Measurements from ENCODE around the gene HOXC6. TPM values are rescaled to one million over a fixed set of nuclear protein-coding genes. Genes with fewer than 3 reads are reported as not detected.

Gene HOXC6
- total and polyA plus RNA-seq, 2 of the 13 experiments (the other 11 are each of a cell fraction or from before 2014, with no cell fraction given) = not detected

DNA sequence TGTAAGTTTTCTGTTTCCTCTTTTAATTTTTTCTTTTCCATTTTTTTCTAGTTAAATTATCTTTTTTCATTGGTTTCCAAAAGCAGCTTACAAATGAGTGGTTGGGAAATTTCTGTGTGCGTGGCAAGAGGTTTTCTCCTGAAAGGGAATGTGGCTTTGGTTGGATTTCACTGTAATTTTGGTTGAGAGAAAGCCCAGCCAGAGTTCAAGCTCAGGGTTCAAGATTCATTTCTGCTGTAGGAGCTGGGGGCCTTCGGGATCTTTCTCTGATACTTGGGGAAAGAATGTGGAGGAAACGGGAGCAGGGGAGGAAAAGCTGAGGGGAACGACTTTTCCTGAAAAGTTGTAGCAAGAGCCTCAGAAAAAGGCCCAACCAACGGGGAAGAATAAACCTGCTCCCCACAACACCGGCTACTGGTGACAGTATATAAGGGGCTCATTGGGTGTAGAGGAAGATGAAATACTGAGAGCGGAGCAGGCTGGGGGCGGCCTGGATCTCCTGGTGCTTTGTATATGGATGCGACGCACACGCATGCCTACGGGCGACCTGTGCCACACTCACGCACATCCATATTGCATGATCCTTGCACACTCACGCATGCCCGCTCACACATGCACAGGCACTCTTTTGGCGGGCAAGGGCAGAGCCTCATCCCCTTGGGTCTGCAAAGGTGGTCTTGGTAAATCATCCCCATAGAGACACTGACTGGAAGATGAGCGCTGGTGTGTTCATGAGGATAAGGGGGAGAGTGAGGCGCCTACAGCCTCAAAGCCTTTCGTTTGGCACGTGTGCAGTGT lies 41.4 kb upstream of the HOXC6 start:
- peaks cover 8 to 42% of the 10 kb centered on the region in 2 experiments for H3K27me3 ChIP-seq (ENCODE audit: control insufficient read depth in 1 of 2, insufficient read depth in 2 of 2, low read length in 2 of 2)
- H3K9ac ChIP-seq (ENCODE audit: insufficient read depth, low read depth, low read length) = no peak overlapping the region
- FAIRE-seq = no peak
- intact Hi-C loops (cut with micrococcal nuclease; ENCODE audit: unreplicated experiment) (no loop called here), in situ Hi-C loops (cut with HindIII; ENCODE audit: extremely low pct_ligation_motif_present, low pct_unique_long_range_greater_than_20kb) (no loop called here)
- no peaks in the 10 kb centered on the region for H3K9me3 ChIP-seq (ENCODE audit: low read length)
- H3K4me3 ChIP-seq (replicated peaks in 1 of 3; ENCODE audit: insufficient read depth in 1 of 3, low read depth in 2 of 3, low read length in 3 of 3) = no peak overlapping the region
- H3K4me2 ChIP-seq (ENCODE audit: low read depth, low read length) = no peak overlapping the region
- H3K4me1 ChIP-seq (ENCODE audit: insufficient read depth, low read length) = peaks cover 34% of the 10 kb centered on the region
- DNase-seq (ENCODE audit: low spot score) = no peak
- H3K36me3 ChIP-seq (replicated peaks in 1 of 2; ENCODE audit: control insufficient read depth in 1 of 2, insufficient read depth in 2 of 2, low read length in 2 of 2) = no peaks in the 10 kb centered on the region
- WGBS (ENCODE audit: low lambda C conversion rate) = 77% methylated on average over 19 of the region's 21 CpGs
- ChIA-PET CTCF (ENCODE audit: low intra/inter-chr PET ratio, low total read pairs) (interaction anchor here (1.2 kb wide), 1 partner anchor 219 kb away, joined by 3 read pairs; no protein-coding TSS in a partner anchor), POLR2A (no interaction called here)
- H3K79me2 ChIP-seq (ENCODE audit: insufficient read depth, low read length) = no peaks in the 10 kb centered on the region
- H4K20me1 ChIP-seq (ENCODE audit: insufficient read depth, low read length) = no peaks in the 10 kb centered on the region
- no TSS peak for BruUV-seq (replicated peaks)
- TF ChIP-seq LCORL (IDR thresholded peaks at IDR 0.05) (no peak), LCORL (CRISPR knock-in tag; IDR thresholded peaks at IDR 0.05) (no peak), ZNF251 (CRISPR knock-in tag; IDR thresholded peaks at IDR 0.05) (no peak), TMF1 (CRISPR knock-in tag; IDR thresholded peaks at IDR 0.05; ENCODE audit: low read depth) (no peak), ZNF772 (CRISPR knock-in tag; IDR thresholded peaks at IDR 0.05) (no peak)
- H3K27ac ChIP-seq (ENCODE audit: extremely low read length, insufficient read depth, low read length) = no peak overlapping the region
- no peak for ATAC-seq
- no peak overlapping the region for H2AFZ ChIP-seq (ENCODE audit: low read length)

DNA sequence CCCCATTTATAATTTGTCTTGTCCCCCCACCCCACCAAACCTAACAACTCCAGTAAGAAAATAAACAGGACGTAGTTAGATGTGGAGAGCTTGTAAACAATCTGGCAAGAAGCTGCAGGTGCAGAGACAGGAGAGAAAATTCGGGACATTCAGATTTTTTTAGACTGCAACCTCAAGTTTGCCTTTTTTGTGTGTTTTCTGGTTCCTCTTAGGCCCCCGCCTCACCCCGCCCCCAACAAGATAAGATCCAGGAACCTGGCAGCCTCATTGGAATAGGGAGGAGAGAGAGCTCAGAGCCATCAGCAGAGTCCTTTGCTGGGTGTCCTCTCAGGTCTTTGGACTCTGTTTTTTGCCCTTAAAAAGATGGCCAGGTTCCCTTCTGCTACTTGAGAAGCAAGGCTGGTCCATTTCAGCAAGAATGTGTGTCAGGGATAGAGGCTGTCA lies 40.4 kb upstream of the HOXC6 start:
- ATAC-seq (0 out of 3 replicates have a peak, but pooled peaks have one; percentile 7), FAIRE-seq (no peak), DNase-seq (ENCODE audit: low spot score) (no peak)
- Histone ChIP-seq H2AFZ (ENCODE audit: low read length) (no peak overlapping the region), H3K9ac (ENCODE audit: insufficient read depth, low read depth, low read length) (no peak overlapping the region), H4K20me1 (ENCODE audit: insufficient read depth, low read length) (no peaks in the 10 kb centered on the region), H3K4me2 (ENCODE audit: low read depth, low read length) (peak overlapping the region; percentile 68), H3K36me3 (replicated peaks in 1 of 2; ENCODE audit: control insufficient read depth in 1 of 2, insufficient read depth in 2 of 2, low read length in 2 of 2) (no peaks in the 10 kb centered on the region), H3K4me1 (ENCODE audit: insufficient read depth, low read length) (peaks cover 34% of the 10 kb centered on the region), H3K27ac (ENCODE audit: extremely low read length, insufficient read depth, low read length) (no peak overlapping the region), H3K4me3 (replicated peaks in 1 of 3; ENCODE audit: insufficient read depth in 1 of 3, low read depth in 2 of 3, low read length in 3 of 3) (no peak overlapping the region), H3K27me3 (ENCODE audit: control insufficient read depth in 1 of 2, insufficient read depth in 2 of 2, low read length in 2 of 2) (peaks cover 9 to 39% of the 10 kb centered on the region in 2 experiments; a peak in 4 of 5 replicates), H3K9me3 (ENCODE audit: low read length) (no peaks in the 10 kb centered on the region), H3K79me2 (ENCODE audit: insufficient read depth, low read length) (no peaks in the 10 kb centered on the region)
- WGBS (ENCODE audit: low lambda C conversion rate) = 2% methylated on average over 4 of the region's 4 CpGs
- intact Hi-C loops (cut with micrococcal nuclease; ENCODE audit: unreplicated experiment) (loop anchor here (2.0 kb wide), 1 partner anchor 221 kb away; no protein-coding TSS in a partner anchor), in situ Hi-C loops (cut with HindIII; ENCODE audit: extremely low pct_ligation_motif_present, low pct_unique_long_range_greater_than_20kb) (no loop called here)
- CTCF ChIA-PET (ENCODE audit: low intra/inter-chr PET ratio, low total read pairs) = interaction anchor here (1.2 kb wide), 1 partner anchor 220 kb away, joined by 3 read pairs; no protein-coding TSS in a partner anchor
- POLR2A ChIA-PET = interaction anchor here (1.3 kb wide), 1 partner anchor 9 kb away, joined by 5 read pairs; no protein-coding TSS in a partner anchor
- BruUV-seq (replicated peaks) = no TSS peak
- TF ChIP-seq ZNF781 (CRISPR knock-in tag; IDR thresholded peaks at IDR 0.05; ENCODE audit: borderline replicate concordance, not compliant biosample characterization) (no peak), ZNF232 (CRISPR knock-in tag; IDR thresholded peaks at IDR 0.05; ENCODE audit: borderline replicate concordance) (no peak), MTA1 (CRISPR knock-in tag; IDR thresholded peaks at IDR 0.05; ENCODE audit: borderline replicate concordance) (no peak)

All from HepG2 (cell line).